Measurements from ENCODE around the gene ARHGAP6.

ARHGAP6 gene

DNA sequence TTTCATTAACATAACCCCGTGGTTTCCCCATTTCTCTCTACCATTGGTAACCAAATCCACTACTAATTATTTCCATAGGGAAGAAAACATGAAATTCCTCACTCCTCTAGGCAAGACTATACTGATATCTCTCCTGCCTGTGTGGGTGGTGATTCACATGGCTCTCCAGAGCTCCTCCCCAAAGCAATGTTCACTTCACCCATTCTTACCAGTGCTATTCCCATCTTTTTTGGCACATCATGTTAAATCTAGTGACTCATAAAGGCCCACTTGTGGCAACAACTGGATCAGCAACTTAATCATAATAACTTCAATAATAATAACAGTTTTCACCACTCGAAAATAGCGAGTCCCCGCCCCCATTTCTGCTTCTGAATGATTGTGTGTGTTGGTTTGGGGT, 560.6 kb downstream of the ARHGAP6 start:
- ChIA-PET CTCF (no interaction called here), POLR2A (no interaction called here)
- DNase-seq (ENCODE audit: extremely low spot score): no peak
- TF ChIP-seq, protein P1, sequence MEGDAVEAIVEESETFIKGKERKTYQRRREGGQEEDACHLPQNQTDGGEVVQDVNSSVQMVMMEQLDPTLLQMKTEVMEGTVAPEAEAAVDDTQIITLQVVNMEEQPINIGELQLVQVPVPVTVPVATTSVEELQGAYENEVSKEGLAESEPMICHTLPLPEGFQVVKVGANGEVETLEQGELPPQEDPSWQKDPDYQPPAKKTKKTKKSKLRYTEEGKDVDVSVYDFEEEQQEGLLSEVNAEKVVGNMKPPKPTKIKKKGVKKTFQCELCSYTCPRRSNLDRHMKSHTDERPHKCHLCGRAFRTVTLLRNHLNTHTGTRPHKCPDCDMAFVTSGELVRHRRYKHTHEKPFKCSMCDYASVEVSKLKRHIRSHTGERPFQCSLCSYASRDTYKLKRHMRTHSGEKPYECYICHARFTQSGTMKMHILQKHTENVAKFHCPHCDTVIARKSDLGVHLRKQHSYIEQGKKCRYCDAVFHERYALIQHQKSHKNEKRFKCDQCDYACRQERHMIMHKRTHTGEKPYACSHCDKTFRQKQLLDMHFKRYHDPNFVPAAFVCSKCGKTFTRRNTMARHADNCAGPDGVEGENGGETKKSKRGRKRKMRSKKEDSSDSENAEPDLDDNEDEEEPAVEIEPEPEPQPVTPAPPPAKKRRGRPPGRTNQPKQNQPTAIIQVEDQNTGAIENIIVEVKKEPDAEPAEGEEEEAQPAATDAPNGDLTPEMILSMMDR (IDR thresholded peaks at IDR 0.05; ENCODE audit: control extremely low read depth, extremely low read depth, low read depth, missing control alignments): no peak

DNA sequence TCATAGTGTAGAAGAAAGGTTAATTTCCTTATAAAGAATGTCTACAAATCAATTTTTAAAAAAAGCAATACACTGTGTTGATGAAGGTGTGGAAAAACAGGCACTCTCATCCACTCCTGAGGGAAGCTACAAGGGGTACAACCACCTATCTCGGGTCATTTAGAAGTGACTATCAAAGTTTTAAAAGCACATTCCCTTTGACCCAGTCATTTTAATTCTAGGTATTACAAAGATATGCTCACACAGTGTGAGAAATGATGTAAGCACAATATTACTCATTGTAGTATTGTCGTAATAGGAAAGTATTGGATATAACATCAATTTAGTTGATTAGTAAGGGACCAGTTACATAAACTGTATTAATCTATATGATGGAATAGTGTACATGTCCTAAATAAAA, 562.0 kb downstream of the ARHGAP6 start:
- ChIA-PET CTCF (no interaction called here), POLR2A (no interaction called here)
- DNase-seq (ENCODE audit: extremely low spot score): no peak
- TF ChIP-seq, protein P1 (IDR thresholded peaks at IDR 0.05; ENCODE audit: control extremely low read depth, extremely low read depth, low read depth, missing control alignments): no peak

DNA sequence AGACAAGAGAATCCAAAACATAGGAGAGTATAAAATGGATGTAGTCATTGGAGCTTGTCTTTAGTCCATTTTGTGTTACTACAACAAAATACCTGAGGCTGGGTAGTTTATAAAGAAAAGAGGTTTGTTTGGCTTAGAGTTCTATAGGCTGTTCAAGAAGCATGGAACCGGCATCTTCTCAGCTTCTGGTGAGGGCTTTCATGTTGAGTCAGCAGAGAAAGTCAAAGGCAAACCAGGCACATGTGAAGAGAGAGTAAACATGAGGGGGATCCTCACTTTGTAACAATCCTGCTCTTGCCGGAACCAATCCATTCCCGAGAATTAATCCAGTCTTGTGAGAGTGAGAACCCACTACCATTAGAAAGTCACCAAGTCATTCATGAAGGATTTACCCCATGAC, 562.7 kb downstream of the ARHGAP6 start:
- DNase-seq (ENCODE audit: extremely low spot score): peak; percentile 13
- CTCF ChIA-PET: no interaction called here
- TF ChIP-seq, protein P1 (IDR thresholded peaks at IDR 0.05; ENCODE audit: control extremely low read depth, extremely low read depth, low read depth, missing control alignments): no peak
- POLR2A ChIA-PET: no interaction called here

DNA sequence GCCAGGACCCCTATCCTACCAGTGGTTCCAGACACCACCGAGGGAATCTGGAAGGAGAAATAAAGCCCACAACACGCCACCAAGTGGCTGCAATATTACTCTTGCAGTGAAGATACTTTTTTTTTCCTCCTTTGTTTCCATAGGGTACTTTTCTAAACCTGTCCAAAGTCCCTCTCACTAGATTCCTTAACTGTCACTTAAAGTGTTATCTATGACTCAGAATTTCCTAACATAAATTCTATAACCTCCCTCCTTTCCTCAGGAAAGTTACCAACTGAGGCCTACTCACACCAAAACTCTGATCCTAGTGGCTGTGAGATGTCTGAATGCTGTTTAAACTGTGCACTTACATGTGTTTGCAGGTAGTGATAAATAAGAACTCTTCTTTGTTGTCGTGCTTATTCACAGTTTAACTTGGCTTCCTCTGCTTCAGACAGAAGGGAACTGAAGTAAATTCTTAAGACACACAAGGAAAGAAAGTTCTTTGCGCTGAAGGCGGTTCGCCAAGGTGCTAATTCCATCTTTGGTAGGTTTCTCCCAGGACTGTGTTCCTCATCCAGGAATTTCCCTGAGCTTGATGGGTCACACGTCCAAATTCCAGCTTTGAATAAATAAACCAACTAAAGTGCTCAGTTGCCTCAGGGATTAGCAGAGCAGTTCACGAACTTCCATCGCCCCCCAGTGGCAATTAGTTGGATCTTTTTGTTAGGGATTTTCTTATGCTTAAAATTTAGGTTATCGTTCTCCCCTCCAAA, 565.3 kb downstream of the ARHGAP6 start:
- TF ChIP-seq, protein P1 (IDR thresholded peaks at IDR 0.05; ENCODE audit: control extremely low read depth, extremely low read depth, low read depth, missing control alignments): peak; percentile 9
- no peak for DNase-seq (ENCODE audit: extremely low spot score)
- ChIA-PET CTCF (interaction anchor here (2.0 kb wide), 1 partner anchor 910 kb away, joined by 5 read pairs; no protein-coding TSS in a partner anchor), POLR2A (no interaction called here)

DNA sequence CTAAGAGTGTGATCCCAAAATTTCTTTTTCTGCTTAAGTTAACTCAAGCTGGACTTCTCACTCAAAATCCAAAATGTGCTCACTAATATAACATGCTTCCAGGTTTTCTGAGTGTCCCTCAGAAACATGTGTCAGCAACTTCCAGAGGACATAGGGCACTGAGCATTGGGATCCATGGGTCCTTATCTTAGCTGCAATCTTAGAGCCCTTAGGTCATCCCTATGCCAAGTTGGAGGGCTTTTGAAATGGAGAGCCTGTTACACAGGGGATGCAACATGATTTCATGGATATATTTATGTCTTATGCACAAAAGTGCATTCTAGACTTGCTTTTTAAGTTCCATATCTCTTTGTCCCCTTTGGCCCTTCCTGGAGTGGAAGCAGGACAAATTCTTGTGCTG, 566.3 kb downstream of the ARHGAP6 start:
- CTCF ChIA-PET: interaction anchor here (0.9 kb wide), 1 partner anchor 9 kb away, joined by 3 read pairs; no protein-coding TSS in a partner anchor
- TF ChIP-seq, protein P1 (IDR thresholded peaks at IDR 0.05; ENCODE audit: control extremely low read depth, extremely low read depth, low read depth, missing control alignments): no peak
- no peak for DNase-seq (ENCODE audit: extremely low spot score)
- POLR2A ChIA-PET: no interaction called here

- DNase-seq (ENCODE audit: extremely low spot score): no peak
- CTCF ChIA-PET: interaction anchor here (1.4 to 1.7 kb wide), 2 partner anchors 13 to 908 kb away, joined by 3 to 9 read pairs; no protein-coding TSS in a partner anchor
- TF ChIP-seq, protein P1 (IDR thresholded peaks at IDR 0.05; ENCODE audit: control extremely low read depth, extremely low read depth, low read depth, missing control alignments): no peak
- POLR2A ChIA-PET: no interaction called here
Measured at GRCh38 chrX:11097933-11098332, 567.8 kb downstream of the ARHGAP6 start.

Data from GM10248 (cell line).